ENCODE measurements around the gene DNAJC10. TPM values are rescaled to one million over a fixed set of nuclear protein-coding genes. Genes with fewer than 3 reads are reported as not detected.

DNAJC10 gene
- polyA plus RNA-seq, 3 donors = 25.2 to 102 (median 79.4) TPM

GRCh38 chr2:182804128-182804527 lies 88.1 kb downstream of the DNAJC10 start:
- no peak for DNase-seq
- Histone ChIP-seq H3K27ac (ENCODE audit: low read depth in 1 of 2, low read length in 2 of 2) (no peak overlapping the region), H3K4me3 (replicated peaks in 1 of 3; ENCODE audit: low read depth in 2 of 3, low read length in 3 of 3) (no peak overlapping the region), H3K4me2 (replicated peaks; ENCODE audit: extremely low read depth, low read length, poor library complexity, severe bottlenecking) (no peak overlapping the region), H3K9ac (ENCODE audit: insufficient read depth, low read length, poor library complexity, severe bottlenecking) (no peak overlapping the region), H2AFZ (ENCODE audit: insufficient read depth, low read depth, low read length, poor library complexity, severe bottlenecking) (no peak overlapping the region), H3K36me3 (replicated peaks in 1 of 2; ENCODE audit: control insufficient read depth in 1 of 2, insufficient read depth in 2 of 2, low read length in 2 of 2) (no peaks in the 10 kb centered on the region), H3K9me3 (replicated peaks in 1 of 2; ENCODE audit: control insufficient read depth in 1 of 2, insufficient read depth in 1 of 2, low read length in 2 of 2) (no peaks in the 10 kb centered on the region), H3K27me3 (ENCODE audit: control insufficient read depth in 2 of 2, insufficient read depth in 2 of 2, low read length in 2 of 2) (peaks cover 0 to 2% of the 10 kb centered on the region in 2 donors), H3K4me1 (ENCODE audit: control insufficient read depth in 1 of 2, insufficient read depth in 2 of 2, low read length in 2 of 2) (no peaks in the 10 kb centered on the region), H3K79me2 (ENCODE audit: insufficient read depth, low read length) (no peaks in the 10 kb centered on the region), H4K20me1 (ENCODE audit: insufficient read depth, low read length) (no peaks in the 10 kb centered on the region)
- WGBS (ENCODE audit: insufficient coverage) = no CpG with 5 or more reads among the region's 5 CpGs
- H3K36me3 Mint-ChIP-seq = no peaks in the 10 kb centered on the region
- H3K27me3 Mint-ChIP-seq (ENCODE audit: low read depth in 3 of 3) = peaks cover 0 to 2% (median 0%) of the 10 kb centered on the region in 3 donors
- no peak overlapping the region for H3K27ac Mint-ChIP-seq
- no peak overlapping the region for H3K4me3 Mint-ChIP-seq
- no peaks in the 10 kb centered on the region for H3K4me1 Mint-ChIP-seq
- no peak for TF ChIP-seq CTCF (IDR thresholded peaks at IDR 0.05)
- peaks cover 0 to 2% (median 0%) of the 10 kb centered on the region in 7 donors for H3K9me3 Mint-ChIP-seq
- intact Hi-C loops (cut with micrococcal nuclease) = no loop called here

GRCh38 chr2:182807319-182807718 lies 91.3 kb downstream of the DNAJC10 start:
- Mint-ChIP-seq H3K27ac (no peak overlapping the region), H3K27me3 (ENCODE audit: low read depth in 3 of 3) (peaks cover 2 to 7% (median 2%) of the 10 kb centered on the region in 3 donors), H3K9me3 (peaks cover 0 to 5% (median 0%) of the 10 kb centered on the region in 7 donors), H3K36me3 (no peaks in the 10 kb centered on the region), H3K4me1 (no peaks in the 10 kb centered on the region), H3K4me3 (no peak overlapping the region)
- H3K4me2 ChIP-seq (replicated peaks; ENCODE audit: extremely low read depth, low read length, poor library complexity, severe bottlenecking) = no peak overlapping the region
- no peak for DNase-seq
- H4K20me1 ChIP-seq (ENCODE audit: insufficient read depth, low read length) = no peaks in the 10 kb centered on the region
- no peaks in the 10 kb centered on the region for H3K27me3 ChIP-seq (ENCODE audit: control insufficient read depth in 2 of 2, insufficient read depth in 2 of 2, low read length in 2 of 2)
- TF ChIP-seq CTCF (IDR thresholded peaks at IDR 0.05) = no peak
- H2AFZ ChIP-seq (ENCODE audit: insufficient read depth, low read depth, low read length, poor library complexity, severe bottlenecking) = no peak overlapping the region
- intact Hi-C loops (cut with micrococcal nuclease) = no loop called here
- 89% methylated on average over 2 of the region's 3 CpGs for WGBS (ENCODE audit: insufficient coverage)
- no peaks in the 10 kb centered on the region for H3K36me3 ChIP-seq (replicated peaks in 1 of 2; ENCODE audit: control insufficient read depth in 1 of 2, insufficient read depth in 2 of 2, low read length in 2 of 2)
- no peaks in the 10 kb centered on the region for H3K9me3 ChIP-seq (replicated peaks in 1 of 2; ENCODE audit: control insufficient read depth in 1 of 2, insufficient read depth in 1 of 2, low read length in 2 of 2)
- H3K4me1 ChIP-seq (ENCODE audit: control insufficient read depth in 1 of 2, insufficient read depth in 2 of 2, low read length in 2 of 2) = no peaks in the 10 kb centered on the region
- H3K9ac ChIP-seq (ENCODE audit: insufficient read depth, low read length, poor library complexity, severe bottlenecking) = no peak overlapping the region
- no peak overlapping the region for H3K27ac ChIP-seq (ENCODE audit: low read depth in 1 of 2, low read length in 2 of 2)
- no peaks in the 10 kb centered on the region for H3K79me2 ChIP-seq (ENCODE audit: insufficient read depth, low read length)
- no peak overlapping the region for H3K4me3 ChIP-seq (replicated peaks in 1 of 3; ENCODE audit: low read depth in 2 of 3, low read length in 3 of 3)

Data from CD14-positive monocyte (primary cell).